A549 (cell line): ENCODE measurements around the gene DTNA.

Experiments
- CBX2 ChIP-seq: fragments of 200-600 bp; sonication (generic); IDR thresholded peaks from 2 replicates; pipeline ENCODE4 v1.6.1; 2016; ENCODE audit warnings: low read depth, mild to moderate bottlenecking, borderline replicate concordance
- CTCF ChIP-seq: fragments of >200 bp; sonication (Bioruptor Twin); formaldehyde crosslinking; IDR thresholded peaks from 3 replicates; pipeline ENCODE4 v1.5.1; 2016
- HDAC2 ChIP-seq: fragments of 200-600 bp; sonication (generic); IDR thresholded peaks from 2 replicates; pipeline ENCODE4 v1.6.1; 2016
- HMGXB4 ChIP-seq: fragments of 250-450 bp; sonication (Bioruptor Pico); IDR thresholded peaks from 2 replicates; pipeline ENCODE4 v1.5.0; 2021; ENCODE audit warnings: mild to moderate bottlenecking, moderate library complexity, borderline replicate concordance
- JUNB ChIP-seq: fragments of >200 bp; sonication (Bioruptor Twin); formaldehyde crosslinking; IDR thresholded peaks from 2 replicates; pipeline ENCODE4 v1.6.1; 2016
- TF ChIP-seq, protein P1 (sequence below): IDR thresholded peaks from 2 replicates; pipeline ENCODE4 v1.6.1; 2012

DNA sequence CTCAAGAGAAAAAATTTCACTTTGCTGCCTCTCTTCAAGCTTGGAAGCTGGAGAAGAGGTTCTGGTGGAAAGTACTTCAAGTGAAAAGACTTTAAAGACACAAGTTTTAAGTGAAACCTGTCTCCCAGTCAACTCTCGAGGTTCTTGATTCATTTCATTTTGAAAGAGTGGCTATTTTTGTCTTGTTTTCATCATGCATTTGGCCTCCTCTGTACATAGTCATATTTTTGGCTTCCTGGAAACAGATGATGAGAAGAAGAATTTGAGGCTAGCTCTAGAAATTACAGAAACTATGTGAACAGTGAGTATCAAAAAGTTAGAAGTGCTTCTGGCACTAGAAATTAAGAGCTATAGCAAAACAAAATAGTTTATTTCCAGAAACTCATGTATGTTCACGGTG is 124.8 kb downstream of the DTNA start:
- no peak for TF ChIP-seq HMGXB4 (CRISPR knock-in tag)
- TF ChIP-seq HDAC2, result no peak
- no peak for TF ChIP-seq CTCF
- TF ChIP-seq, protein P1, sequence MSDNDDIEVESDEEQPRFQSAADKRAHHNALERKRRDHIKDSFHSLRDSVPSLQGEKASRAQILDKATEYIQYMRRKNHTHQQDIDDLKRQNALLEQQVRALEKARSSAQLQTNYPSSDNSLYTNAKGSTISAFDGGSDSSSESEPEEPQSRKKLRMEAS, result no peak
- TF ChIP-seq JUNB, result no peak
- TF ChIP-seq CBX2, result no peak
